ENCODE results near the gene SRGAP1.
"Not testable (repeated sequence)": the region's sequence is repeated elsewhere in the genome, so short reads cannot be mapped to it uniquely, and the experiment has no call there.

Gene SRGAP1

DNA sequence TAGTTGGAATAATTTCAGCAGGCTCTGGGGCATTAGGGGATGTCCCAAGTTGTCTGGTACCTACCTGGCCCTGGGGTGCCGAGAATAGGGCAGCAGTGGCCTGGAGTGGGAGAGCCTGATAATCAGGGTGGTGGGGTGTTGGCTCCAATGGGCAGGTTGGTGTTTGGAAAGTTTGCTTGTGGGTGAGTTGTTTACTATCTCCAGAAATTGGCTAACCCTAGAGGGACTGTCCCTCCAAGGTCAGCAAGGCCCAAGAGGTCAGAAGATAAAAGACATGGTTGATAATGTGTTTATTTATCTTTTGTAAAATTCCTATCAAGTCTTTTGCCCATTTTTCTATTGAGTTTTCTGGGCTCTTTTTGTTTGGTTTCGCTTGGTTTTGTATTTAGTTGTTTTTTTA is 272.5 kb downstream of the SRGAP1 start:
- H3K27ac Mint-ChIP-seq (ENCODE audit: low read depth) = no peak overlapping the region
- H3K9me3 Mint-ChIP-seq = no peaks in the 10 kb centered on the region
- H3K4me3 Mint-ChIP-seq = no peak overlapping the region
- H3K4me1 Mint-ChIP-seq = no peaks in the 10 kb centered on the region
- peaks cover 17% of the 10 kb centered on the region for H3K27me3 Mint-ChIP-seq
- ATAC-seq (replicated peaks; ENCODE audit: extremely low read depth, poor library complexity, severe bottlenecking) = no peak
- no peak for DNase-seq (ENCODE audit: low spot score in 2 of 2)
- no peaks in the 10 kb centered on the region for H3K36me3 Mint-ChIP-seq (ENCODE audit: insufficient read depth)

GRCh38 chr12:64120568-64120967 is 276.1 kb downstream of the SRGAP1 start:
- no peaks in the 10 kb centered on the region for H3K4me1 Mint-ChIP-seq
- no peaks in the 10 kb centered on the region for H3K9me3 Mint-ChIP-seq
- H3K27me3 Mint-ChIP-seq = peaks cover 20% of the 10 kb centered on the region
- H3K36me3 Mint-ChIP-seq (ENCODE audit: insufficient read depth) = no peaks in the 10 kb centered on the region
- no peak overlapping the region for H3K4me3 Mint-ChIP-seq
- H3K27ac Mint-ChIP-seq (ENCODE audit: low read depth) = no peak overlapping the region
- DNase-seq (ENCODE audit: low spot score in 2 of 2) (no peak), ATAC-seq (replicated peaks; ENCODE audit: extremely low read depth, poor library complexity, severe bottlenecking) (no peak)

- H3K27me3 Mint-ChIP-seq = peaks cover 20% of the 10 kb centered on the region
- not testable (repeated sequence) for H3K4me1 Mint-ChIP-seq; ATAC-seq (replicated peaks; ENCODE audit: extremely low read depth, poor library complexity, severe bottlenecking); H3K27ac Mint-ChIP-seq (ENCODE audit: low read depth); H3K4me3 Mint-ChIP-seq; DNase-seq (ENCODE audit: low spot score in 2 of 2); H3K9me3 Mint-ChIP-seq; H3K36me3 Mint-ChIP-seq (ENCODE audit: insufficient read depth)
Measured at GRCh38 chr12:64121086-64121485, 276.6 kb downstream of the SRGAP1 start.

GRCh38 chr12:64122154-64122553 is 277.7 kb downstream of the SRGAP1 start:
- Mint-ChIP-seq H3K9me3 (no peaks in the 10 kb centered on the region), H3K27me3 (peaks cover 20% of the 10 kb centered on the region), H3K27ac (ENCODE audit: low read depth) (no peak overlapping the region), H3K36me3 (ENCODE audit: insufficient read depth) (no peaks in the 10 kb centered on the region), H3K4me1 (no peaks in the 10 kb centered on the region), H3K4me3 (no peak overlapping the region)
- ATAC-seq (replicated peaks; ENCODE audit: extremely low read depth, poor library complexity, severe bottlenecking) (no peak), DNase-seq (ENCODE audit: low spot score in 2 of 2) (no peak)

DNA sequence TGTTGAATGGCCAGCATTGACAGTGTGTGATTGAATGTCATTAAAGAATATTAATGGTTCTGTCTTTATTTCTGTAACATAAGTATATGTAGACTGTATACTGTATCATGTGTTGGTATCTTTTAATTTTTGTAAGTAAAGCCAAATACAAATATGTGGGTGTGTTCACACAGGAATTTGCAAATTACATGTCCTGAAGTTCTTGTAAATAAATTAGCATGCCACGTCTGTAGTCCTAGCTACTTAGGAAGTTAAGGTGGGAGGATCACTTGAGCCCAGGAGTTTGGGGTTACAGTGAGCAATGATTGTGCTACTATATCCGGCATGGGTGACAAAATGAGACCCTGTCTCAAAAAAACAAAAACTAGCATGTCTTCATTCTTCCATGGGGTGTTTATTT is 278.5 kb downstream of the SRGAP1 start:
- Mint-ChIP-seq H3K27ac (ENCODE audit: low read depth) (no peak overlapping the region), H3K9me3 (no peaks in the 10 kb centered on the region), H3K4me3 (no peak overlapping the region), H3K4me1 (no peaks in the 10 kb centered on the region), H3K36me3 (ENCODE audit: insufficient read depth) (no peaks in the 10 kb centered on the region), H3K27me3 (peaks cover 20% of the 10 kb centered on the region)
- ATAC-seq (replicated peaks; ENCODE audit: extremely low read depth, poor library complexity, severe bottlenecking) (no peak), DNase-seq (ENCODE audit: low spot score in 2 of 2) (no peak)

DNA sequence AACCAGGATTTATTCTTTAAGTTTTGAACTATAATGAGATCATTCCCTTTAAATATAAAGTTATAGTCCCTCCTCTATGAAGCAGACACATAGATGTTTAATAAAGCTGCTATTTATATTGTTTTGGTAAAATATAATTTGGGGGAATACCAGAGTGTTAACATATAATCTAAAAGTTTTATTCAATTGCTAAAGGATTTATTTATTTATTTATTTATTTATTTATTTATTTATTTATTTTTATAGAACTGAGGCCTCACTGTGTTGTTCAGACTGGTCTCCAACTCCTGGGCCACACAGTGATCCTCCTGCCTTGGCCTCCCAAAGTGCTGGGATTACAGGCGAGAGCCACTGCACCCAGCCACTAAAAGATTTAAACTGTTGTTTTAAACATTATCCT is 278.9 kb downstream of the SRGAP1 start:
- DNase-seq (ENCODE audit: low spot score in 2 of 2) = no peak
- peaks cover 20% of the 10 kb centered on the region for H3K27me3 Mint-ChIP-seq
- no peaks in the 10 kb centered on the region for H3K9me3 Mint-ChIP-seq
- ATAC-seq (replicated peaks; ENCODE audit: extremely low read depth, poor library complexity, severe bottlenecking) = no peak
- no peak overlapping the region for H3K27ac Mint-ChIP-seq (ENCODE audit: low read depth)
- no peaks in the 10 kb centered on the region for H3K4me1 Mint-ChIP-seq
- no peak overlapping the region for H3K4me3 Mint-ChIP-seq
- no peaks in the 10 kb centered on the region for H3K36me3 Mint-ChIP-seq (ENCODE audit: insufficient read depth)

- DNase-seq (ENCODE audit: low spot score in 2 of 2) (no peak), ATAC-seq (replicated peaks; ENCODE audit: extremely low read depth, poor library complexity, severe bottlenecking) (no peak)
- Mint-ChIP-seq H3K36me3 (ENCODE audit: insufficient read depth) (no peaks in the 10 kb centered on the region), H3K4me3 (no peak overlapping the region), H3K27ac (ENCODE audit: low read depth) (no peak overlapping the region), H3K9me3 (no peaks in the 10 kb centered on the region), H3K4me1 (no peaks in the 10 kb centered on the region), H3K27me3 (peaks cover 20% of the 10 kb centered on the region)
Measured at GRCh38 chr12:64124511-64125197, 280.2 kb downstream of the SRGAP1 start.

GRCh38 chr12:64125913-64126312 is 281.4 kb downstream of the SRGAP1 start:
- Mint-ChIP-seq H3K27me3 (peaks cover 12% of the 10 kb centered on the region), H3K4me1 (no peaks in the 10 kb centered on the region), H3K9me3 (no peaks in the 10 kb centered on the region), H3K4me3 (no peak overlapping the region), H3K36me3 (ENCODE audit: insufficient read depth) (no peaks in the 10 kb centered on the region), H3K27ac (ENCODE audit: low read depth) (no peak overlapping the region)
- DNase-seq (ENCODE audit: low spot score in 2 of 2) (no peak), ATAC-seq (replicated peaks; ENCODE audit: extremely low read depth, poor library complexity, severe bottlenecking) (no peak)

DNA sequence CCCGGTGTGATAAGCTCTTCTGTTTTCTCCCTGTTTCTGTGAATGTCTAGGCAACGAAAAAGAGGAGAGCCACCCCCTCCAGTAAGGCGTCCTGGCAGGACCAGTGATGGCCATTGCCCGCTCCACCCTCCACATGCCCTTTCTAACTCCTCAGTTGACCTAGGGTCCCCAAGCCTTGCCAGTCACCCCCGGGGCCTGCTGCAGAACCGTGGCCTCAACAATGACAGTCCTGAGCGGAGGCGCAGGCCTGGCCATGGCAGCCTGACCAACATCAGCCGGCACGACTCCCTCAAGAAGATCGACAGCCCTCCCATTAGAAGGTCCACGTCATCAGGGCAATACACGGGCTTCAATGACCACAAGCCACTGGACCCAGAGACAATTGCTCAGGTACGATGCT is 283.3 kb downstream of the SRGAP1 start:
- Mint-ChIP-seq H3K27ac (ENCODE audit: low read depth) (no peak overlapping the region), H3K36me3 (ENCODE audit: insufficient read depth) (no peaks in the 10 kb centered on the region), H3K4me3 (no peak overlapping the region)

DNA sequence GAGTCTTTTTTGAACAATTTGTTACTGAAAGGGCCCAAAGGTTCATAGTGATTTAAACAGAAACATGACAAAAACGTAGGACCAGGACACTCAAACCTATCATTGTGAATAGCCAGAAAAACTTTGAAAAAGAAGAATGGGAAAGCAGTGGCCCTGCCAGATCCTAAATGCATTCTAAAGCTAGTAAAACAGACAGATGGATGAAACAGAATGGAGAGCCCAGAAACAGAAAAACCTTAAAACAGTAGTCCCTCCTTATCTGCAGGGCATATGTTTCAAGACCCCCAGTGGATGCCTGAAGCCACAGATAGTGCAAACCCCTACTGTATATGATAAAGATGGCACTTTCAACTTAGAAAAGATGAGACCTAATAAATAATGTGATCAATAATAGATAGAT is 283.9 kb downstream of the SRGAP1 start:
- no peak for ATAC-seq (replicated peaks; ENCODE audit: extremely low read depth, poor library complexity, severe bottlenecking)
- Mint-ChIP-seq H3K27me3 (no peaks in the 10 kb centered on the region), H3K36me3 (ENCODE audit: insufficient read depth) (no peaks in the 10 kb centered on the region), H3K9me3 (peaks cover 6% of the 10 kb centered on the region), H3K27ac (ENCODE audit: low read depth) (no peak overlapping the region), H3K4me3 (no peak overlapping the region), H3K4me1 (no peaks in the 10 kb centered on the region)
- DNase-seq (ENCODE audit: low spot score in 2 of 2) = no peak

More for the DNA sequence above, 283.3 kb downstream of the SRGAP1 start:
- DNase-seq (ENCODE audit: low spot score in 2 of 2) (no peak), ATAC-seq (replicated peaks; ENCODE audit: extremely low read depth, poor library complexity, severe bottlenecking) (no peak)
- no peaks in the 10 kb centered on the region for H3K27me3 Mint-ChIP-seq
- H3K4me1 Mint-ChIP-seq = no peaks in the 10 kb centered on the region
- H3K9me3 Mint-ChIP-seq = peaks cover 6% of the 10 kb centered on the region

GRCh38 chr12:64130476-64130875 is 286.0 kb downstream of the SRGAP1 start:
- not testable (repeated sequence) for ATAC-seq (replicated peaks; ENCODE audit: extremely low read depth, poor library complexity, severe bottlenecking); H3K4me1 Mint-ChIP-seq; H3K27me3 Mint-ChIP-seq; H3K27ac Mint-ChIP-seq (ENCODE audit: low read depth); H3K4me3 Mint-ChIP-seq; DNase-seq (ENCODE audit: low spot score in 2 of 2); H3K36me3 Mint-ChIP-seq (ENCODE audit: insufficient read depth)
- H3K9me3 Mint-ChIP-seq = peaks cover 10% of the 10 kb centered on the region

DNA sequence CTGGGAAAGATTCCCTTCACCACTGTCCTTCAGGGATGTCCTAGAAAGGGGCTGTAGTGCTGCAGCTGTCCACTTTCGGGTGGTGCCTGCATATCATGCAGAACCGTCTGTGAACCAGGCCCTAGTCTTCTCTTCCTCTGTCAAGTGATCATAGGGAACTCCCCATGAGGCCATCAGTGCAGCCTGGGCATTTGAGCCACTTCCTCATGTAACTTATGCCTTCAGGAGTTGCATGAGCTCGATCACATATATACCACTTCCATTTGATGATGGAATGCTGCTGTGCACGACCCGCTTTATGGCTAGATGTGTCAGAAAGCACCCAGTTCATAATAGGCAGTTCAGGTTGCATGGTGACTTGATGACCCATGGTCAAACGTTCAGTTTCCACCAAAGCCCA is 287.0 kb downstream of the SRGAP1 start:
- H3K27ac Mint-ChIP-seq (ENCODE audit: low read depth); DNase-seq (ENCODE audit: low spot score in 2 of 2); H3K36me3 Mint-ChIP-seq (ENCODE audit: insufficient read depth); H3K4me1 Mint-ChIP-seq; H3K27me3 Mint-ChIP-seq; H3K4me3 Mint-ChIP-seq; ATAC-seq (replicated peaks; ENCODE audit: extremely low read depth, poor library complexity, severe bottlenecking): not testable (repeated sequence)
- peaks cover 10% of the 10 kb centered on the region for H3K9me3 Mint-ChIP-seq

DNA sequence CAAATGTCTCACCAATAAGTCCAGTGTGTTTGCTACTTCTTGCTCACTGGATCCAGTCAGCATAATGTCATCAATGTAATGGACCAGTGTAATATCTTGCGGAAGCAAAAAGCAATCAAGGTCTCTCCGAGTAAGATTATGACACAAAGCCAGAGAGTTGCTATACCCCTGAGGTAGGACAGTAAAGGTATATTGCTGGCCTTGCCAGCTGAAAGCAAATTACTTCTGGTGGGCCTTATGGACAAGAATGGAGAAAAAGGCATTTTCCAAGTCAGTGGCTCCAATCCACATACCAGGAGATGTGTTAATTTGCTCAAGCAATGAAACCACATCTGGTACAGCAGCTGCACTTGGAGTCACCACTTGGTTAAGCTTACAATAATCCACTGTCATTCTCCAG is 288.2 kb downstream of the SRGAP1 start:
- H3K4me1 Mint-ChIP-seq; H3K36me3 Mint-ChIP-seq (ENCODE audit: insufficient read depth); ATAC-seq (replicated peaks; ENCODE audit: extremely low read depth, poor library complexity, severe bottlenecking); H3K27ac Mint-ChIP-seq (ENCODE audit: low read depth); H3K4me3 Mint-ChIP-seq; DNase-seq (ENCODE audit: low spot score in 2 of 2); H3K27me3 Mint-ChIP-seq: not testable (repeated sequence)
- peaks cover 10% of the 10 kb centered on the region for H3K9me3 Mint-ChIP-seq

Data from central memory CD8-positive, alpha-beta T cell (primary cell).